Transverse colon (tissue), 4 donors: ENCODE results near the gene CELSR1.

Source experiments
- POLR2A ChIP-seq: fragments of 450-650 bp; IDR thresholded peaks from one replicate; pipeline ENCODE4 v1.6.1; 2016; ENCODE audit warnings: antibody characterized with exemption, mild to moderate bottlenecking, moderate library complexity
- POLR2AphosphoS5 ChIP-seq, 3 donors: sonication (generic); formaldehyde crosslinking; IDR thresholded peaks; one replicate each; pipeline ENCODE4 v1.6.1; 2016; ENCODE audit warnings: antibody characterized with exemption in 3 of 3
- TF ChIP-seq, protein P1 (sequence below), 5 experiments: fragments of 200-600 bp in 3 of 5; fragments of 450-650 bp in 2 of 5; sonication (generic) in 3 of 5; IDR thresholded peaks; 1 replicate in 2 of 5; 2 replicates in 3 of 5; pipeline ENCODE4 v1.5.1; 2016 to 2017; ENCODE audit warnings: antibody characterized with exemption in 5 of 5, inconsistent platforms in 3 of 5, mild to moderate bottlenecking in 2 of 5, moderate library complexity in 1 of 5

DNA sequence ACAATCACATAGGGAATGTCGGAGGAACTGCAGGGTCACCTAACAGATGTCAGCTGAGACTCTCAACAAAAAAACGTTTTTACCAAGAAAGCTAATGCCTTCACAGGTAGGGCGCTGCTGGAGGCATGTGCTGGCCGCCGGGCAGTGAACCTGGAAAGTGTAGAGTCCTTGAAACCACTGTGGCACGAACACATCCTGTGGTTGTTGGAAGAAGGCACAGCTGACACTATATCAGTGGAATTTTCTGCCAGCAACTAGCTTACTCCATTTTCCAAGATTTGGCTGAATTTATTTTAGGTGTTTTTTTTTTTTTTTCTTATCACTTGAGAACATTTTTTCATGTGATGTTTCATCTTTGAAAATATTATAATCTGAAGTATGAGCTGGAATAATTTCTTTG lies 187.7 kb downstream of the CELSR1 start:
- TF ChIP-seq, protein P1, sequence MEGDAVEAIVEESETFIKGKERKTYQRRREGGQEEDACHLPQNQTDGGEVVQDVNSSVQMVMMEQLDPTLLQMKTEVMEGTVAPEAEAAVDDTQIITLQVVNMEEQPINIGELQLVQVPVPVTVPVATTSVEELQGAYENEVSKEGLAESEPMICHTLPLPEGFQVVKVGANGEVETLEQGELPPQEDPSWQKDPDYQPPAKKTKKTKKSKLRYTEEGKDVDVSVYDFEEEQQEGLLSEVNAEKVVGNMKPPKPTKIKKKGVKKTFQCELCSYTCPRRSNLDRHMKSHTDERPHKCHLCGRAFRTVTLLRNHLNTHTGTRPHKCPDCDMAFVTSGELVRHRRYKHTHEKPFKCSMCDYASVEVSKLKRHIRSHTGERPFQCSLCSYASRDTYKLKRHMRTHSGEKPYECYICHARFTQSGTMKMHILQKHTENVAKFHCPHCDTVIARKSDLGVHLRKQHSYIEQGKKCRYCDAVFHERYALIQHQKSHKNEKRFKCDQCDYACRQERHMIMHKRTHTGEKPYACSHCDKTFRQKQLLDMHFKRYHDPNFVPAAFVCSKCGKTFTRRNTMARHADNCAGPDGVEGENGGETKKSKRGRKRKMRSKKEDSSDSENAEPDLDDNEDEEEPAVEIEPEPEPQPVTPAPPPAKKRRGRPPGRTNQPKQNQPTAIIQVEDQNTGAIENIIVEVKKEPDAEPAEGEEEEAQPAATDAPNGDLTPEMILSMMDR (IDR thresholded peaks at IDR 0.05) = no peak
- no peak for TF ChIP-seq POLR2A
- no peak for TF ChIP-seq POLR2AphosphoS5 (IDR thresholded peaks at IDR 0.05)
